Measurements from ENCODE around the gene MC1R.
A peak's percentile ranks its signal among the peaks of the same experiment; 100 is the strongest.

- peak in 1 of 2 donors; percentile 8 for TF ChIP-seq CTCF (IDR thresholded peaks at IDR 0.05)
- no peak for TF ChIP-seq POLR2AphosphoS5 (IDR thresholded peaks at IDR 0.05)
- no peak for TF ChIP-seq POLR2A (IDR thresholded peaks at IDR 0.05)
- no peak for TF ChIP-seq EP300 (IDR thresholded peaks at IDR 0.05)
Observed at GRCh38 chr16:89945654-89946053, 27.0 kb downstream of the MC1R start.
